GM06990 (cell line): Measurements from ENCODE around the gene ZFC3H1.
A peak's percentile ranks its signal among the peaks of the same experiment; 100 is the strongest.

Experiments
- DNase-seq: peaks from one replicate; pipeline ENCODE4 v3.0.0-alpha.2; 2011; ENCODE audit not compliant: insufficient read length; ENCODE audit errors: extremely low read depth
- H3K27me3 ChIP-seq: replicated peaks from 2 replicates; pipeline ENCODE4 v1.6.0; 2011; ENCODE audit warnings: low read length; ENCODE audit not compliant: control insufficient read depth, insufficient read depth
- H3K36me3 ChIP-seq: 2 replicates; pipeline ENCODE4 v1.5.1; 2011; ENCODE audit warnings: low read length; ENCODE audit not compliant: control insufficient read depth, insufficient read depth
- H3K4me3 ChIP-seq: replicated peaks from 2 replicates; pipeline ENCODE4 v1.5.1; 2011; ENCODE audit warnings: low read depth, mild to moderate bottlenecking, control low read depth, low read length
- CTCF ChIP-seq: IDR thresholded peaks from 2 replicates; pipeline ENCODE4 v1.5.1; 2011; ENCODE audit warnings: low read length, control low read depth, mild to moderate bottlenecking, inconsistent platforms; ENCODE audit not compliant: insufficient read depth, poor library complexity, severe bottlenecking

The ZFC3H1 gene

GRCh38 chr12:71665090-71665463, 1.4 kb upstream of the ZFC3H1 start:
- H3K4me3 ChIP-seq: peak overlapping the region; percentile 97
- no peaks in the 10 kb centered on the region for H3K27me3 ChIP-seq
- no peak for DNase-seq
- H3K36me3 ChIP-seq: no peaks in the 10 kb centered on the region
- no peak for TF ChIP-seq CTCF

- Histone ChIP-seq H3K4me3 (peak overlapping the region; percentile 97), H3K27me3 (no peaks in the 10 kb centered on the region), H3K36me3 (no peaks in the 10 kb centered on the region)
- DNase-seq: no peak
- no peak for TF ChIP-seq CTCF
These were observed 902 bp upstream of the ZFC3H1 start for GRCh38 chr12:71664411-71665089.

GRCh38 chr12:71662849-71663560, 643 bp downstream of the ZFC3H1 start:
- TF ChIP-seq CTCF: no peak
- Histone ChIP-seq H3K36me3 (no peaks in the 10 kb centered on the region), H3K27me3 (no peaks in the 10 kb centered on the region), H3K4me3 (peak overlapping the region; percentile 97)
- peak; percentile 82 for DNase-seq

- DNase-seq: no peak
- no peak for TF ChIP-seq CTCF
- Histone ChIP-seq H3K36me3 (no peaks in the 10 kb centered on the region), H3K27me3 (no peaks in the 10 kb centered on the region), H3K4me3 (peak overlapping the region; percentile 97)
These were observed 1.6 kb downstream of the ZFC3H1 start for GRCh38 chr12:71661977-71662530.

GRCh38 chr12:71656740-71657139, 6.9 kb downstream of the ZFC3H1 start:
- H3K27me3 ChIP-seq: no peaks in the 10 kb centered on the region
- H3K36me3 ChIP-seq: peaks cover 3% of the 10 kb centered on the region
- no peak overlapping the region for H3K4me3 ChIP-seq
- TF ChIP-seq CTCF: no peak
- DNase-seq: no peak
